ENCODE results near the gene NONO. TPM values are rescaled to one million over a fixed set of nuclear protein-coding genes. Genes with fewer than 3 reads are reported as not detected.
"Not testable (repeated sequence)": the region's sequence is repeated elsewhere in the genome, so short reads cannot be mapped to it uniquely, and the experiment has no call there.

The NONO gene
- total and polyA plus RNA-seq, 4 donors = 66.1 to 140 (median 107) TPM

DNA sequence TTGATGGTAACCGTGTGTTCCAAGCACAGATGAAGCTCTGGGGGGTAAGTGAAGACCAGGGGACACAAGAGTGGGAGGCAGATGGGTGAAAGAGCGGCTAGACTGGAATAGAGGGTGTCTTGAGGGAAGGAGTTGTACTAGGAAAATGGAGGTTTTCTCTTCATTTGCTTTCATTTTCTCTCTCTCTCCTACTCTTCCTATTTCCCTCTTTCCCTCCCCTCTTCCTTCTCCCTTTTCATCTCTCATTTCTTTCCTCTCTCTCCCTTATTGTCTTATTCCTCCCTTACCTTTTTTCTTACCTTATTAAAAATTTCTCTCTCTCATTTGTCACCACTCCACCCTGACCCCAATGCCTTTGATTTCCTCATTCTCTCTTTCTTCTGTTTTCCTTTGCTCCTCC is 21.1 kb downstream of the NONO start:
- 93% methylated on average over 2 of the region's 2 CpGs for WGBS
- no peak overlapping the region for H3K4me3 ChIP-seq (ENCODE audit: low read depth in 1 of 3, low read length in 3 of 3)
- DNase-seq (ENCODE audit: low spot score) = no peak
- no peaks in the 10 kb centered on the region for H3K27me3 ChIP-seq (ENCODE audit: control insufficient read depth in 4 of 4, insufficient read depth in 4 of 4, low read length in 3 of 4)
- peaks cover 0 to 5% (median 2%) of the 10 kb centered on the region in 4 donors for H3K36me3 ChIP-seq (ENCODE audit: control insufficient read depth in 4 of 4, insufficient read depth in 3 of 4, low read depth in 1 of 4, low read length in 3 of 4)
- peaks cover 8 to 20% (median 12%) of the 10 kb centered on the region in 4 donors for H3K4me1 ChIP-seq (ENCODE audit: control insufficient read depth in 4 of 4, insufficient read depth in 4 of 4, low read length in 3 of 4)
- no peak for TF ChIP-seq GABPA (IDR thresholded peaks at IDR 0.05 in 1 of 2, conservative IDR thresholded peaks at IDR 0.05 in 1 of 2)
- no peak for TF ChIP-seq NR2F2 (IDR thresholded peaks at IDR 0.05)
- TF ChIP-seq RXRA (IDR thresholded peaks at IDR 0.05) = no peak
- TF ChIP-seq HNF4G (IDR thresholded peaks at IDR 0.05) = no peak
- no peak for TF ChIP-seq HNF4A (conservative IDR thresholded peaks at IDR 0.05)
- no peak for TF ChIP-seq YY1 (IDR thresholded peaks at IDR 0.05)
- no peak for TF ChIP-seq TAF1 (conservative IDR thresholded peaks at IDR 0.05)
- H3K9me3 ChIP-seq (ENCODE audit: control insufficient read depth in 4 of 4, low read length in 3 of 4) = no peaks in the 10 kb centered on the region
- no peak overlapping the region for H3K9ac ChIP-seq (ENCODE audit: low read depth in 1 of 2, low read length in 2 of 2)
- H3K27ac ChIP-seq (ENCODE audit: low read depth in 1 of 2, low read length in 2 of 2) = no peak overlapping the region

DNA sequence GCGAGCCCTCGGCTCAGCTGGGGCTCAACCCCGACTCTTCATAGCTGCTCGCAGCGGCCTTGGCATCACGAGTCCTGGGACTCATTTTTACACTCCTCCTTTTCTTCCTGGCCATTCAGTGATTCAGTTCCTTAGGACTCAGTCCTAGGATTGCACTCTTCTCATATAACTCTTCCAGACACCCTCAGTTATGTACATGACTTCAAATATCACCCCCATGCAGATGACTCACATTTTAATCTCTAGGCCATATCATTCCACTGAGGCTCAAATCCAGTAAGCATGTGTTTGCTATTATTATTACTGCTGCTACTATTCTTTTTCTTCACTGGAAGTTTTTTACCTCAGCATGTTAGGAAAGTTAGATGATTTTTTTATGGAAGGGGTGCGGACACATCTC is 32.5 kb downstream of the NONO start:
- TF ChIP-seq RAD21 (IDR thresholded peaks at IDR 0.05) = no peak
- TF ChIP-seq FOXA2 (IDR thresholded peaks at IDR 0.05) = no peak
- TF ChIP-seq FOXA1 (IDR thresholded peaks at IDR 0.05) = no peak
- TF ChIP-seq, protein P1, sequence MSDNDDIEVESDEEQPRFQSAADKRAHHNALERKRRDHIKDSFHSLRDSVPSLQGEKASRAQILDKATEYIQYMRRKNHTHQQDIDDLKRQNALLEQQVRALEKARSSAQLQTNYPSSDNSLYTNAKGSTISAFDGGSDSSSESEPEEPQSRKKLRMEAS (IDR thresholded peaks at IDR 0.05) = no peak
- TF ChIP-seq, protein P2, sequence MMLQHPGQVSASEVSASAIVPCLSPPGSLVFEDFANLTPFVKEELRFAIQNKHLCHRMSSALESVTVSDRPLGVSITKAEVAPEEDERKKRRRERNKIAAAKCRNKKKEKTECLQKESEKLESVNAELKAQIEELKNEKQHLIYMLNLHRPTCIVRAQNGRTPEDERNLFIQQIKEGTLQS (IDR thresholded peaks at IDR 0.05) = no peak
- no peak for TF ChIP-seq TAF1 (conservative IDR thresholded peaks at IDR 0.05)
- no peak for TF ChIP-seq YY1 (IDR thresholded peaks at IDR 0.05)
- TF ChIP-seq NR2F2 (IDR thresholded peaks at IDR 0.05) = no peak
- no peak for TF ChIP-seq JUND (IDR thresholded peaks at IDR 0.05)
- TF ChIP-seq HNF4G (IDR thresholded peaks at IDR 0.05) = no peak
- no peak for TF ChIP-seq HNF4A (conservative IDR thresholded peaks at IDR 0.05)
- no peak for TF ChIP-seq SP1 (IDR thresholded peaks at IDR 0.05)
- TF ChIP-seq, protein P3, sequence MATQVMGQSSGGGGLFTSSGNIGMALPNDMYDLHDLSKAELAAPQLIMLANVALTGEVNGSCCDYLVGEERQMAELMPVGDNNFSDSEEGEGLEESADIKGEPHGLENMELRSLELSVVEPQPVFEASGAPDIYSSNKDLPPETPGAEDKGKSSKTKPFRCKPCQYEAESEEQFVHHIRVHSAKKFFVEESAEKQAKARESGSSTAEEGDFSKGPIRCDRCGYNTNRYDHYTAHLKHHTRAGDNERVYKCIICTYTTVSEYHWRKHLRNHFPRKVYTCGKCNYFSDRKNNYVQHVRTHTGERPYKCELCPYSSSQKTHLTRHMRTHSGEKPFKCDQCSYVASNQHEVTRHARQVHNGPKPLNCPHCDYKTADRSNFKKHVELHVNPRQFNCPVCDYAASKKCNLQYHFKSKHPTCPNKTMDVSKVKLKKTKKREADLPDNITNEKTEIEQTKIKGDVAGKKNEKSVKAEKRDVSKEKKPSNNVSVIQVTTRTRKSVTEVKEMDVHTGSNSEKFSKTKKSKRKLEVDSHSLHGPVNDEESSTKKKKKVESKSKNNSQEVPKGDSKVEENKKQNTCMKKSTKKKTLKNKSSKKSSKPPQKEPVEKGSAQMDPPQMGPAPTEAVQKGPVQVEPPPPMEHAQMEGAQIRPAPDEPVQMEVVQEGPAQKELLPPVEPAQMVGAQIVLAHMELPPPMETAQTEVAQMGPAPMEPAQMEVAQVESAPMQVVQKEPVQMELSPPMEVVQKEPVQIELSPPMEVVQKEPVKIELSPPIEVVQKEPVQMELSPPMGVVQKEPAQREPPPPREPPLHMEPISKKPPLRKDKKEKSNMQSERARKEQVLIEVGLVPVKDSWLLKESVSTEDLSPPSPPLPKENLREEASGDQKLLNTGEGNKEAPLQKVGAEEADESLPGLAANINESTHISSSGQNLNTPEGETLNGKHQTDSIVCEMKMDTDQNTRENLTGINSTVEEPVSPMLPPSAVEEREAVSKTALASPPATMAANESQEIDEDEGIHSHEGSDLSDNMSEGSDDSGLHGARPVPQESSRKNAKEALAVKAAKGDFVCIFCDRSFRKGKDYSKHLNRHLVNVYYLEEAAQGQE (IDR thresholded peaks at IDR 0.05) = no peak
- WGBS = 98% methylated on average over 7 of the region's 7 CpGs
- H3K9me3 ChIP-seq (ENCODE audit: control insufficient read depth in 4 of 4, low read length in 3 of 4) = no peaks in the 10 kb centered on the region

DNA sequence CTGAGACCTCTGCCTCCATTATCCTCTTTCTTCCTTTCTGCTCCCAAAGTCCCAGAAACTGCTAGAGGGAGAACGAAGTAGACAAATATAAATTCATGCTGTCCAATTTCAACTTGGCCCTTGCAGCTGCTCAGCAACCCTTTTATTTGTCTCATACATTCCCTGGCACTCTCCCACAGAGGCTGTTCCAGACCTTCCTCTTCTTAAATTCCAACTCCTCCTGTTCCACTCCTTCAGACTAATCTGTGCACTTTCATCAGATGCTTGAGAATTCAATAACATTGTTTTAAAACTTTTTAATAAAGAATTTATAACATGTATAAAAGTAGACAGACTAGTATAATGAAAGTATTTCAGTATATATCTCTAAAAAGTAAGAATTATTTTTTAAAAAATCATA is 33.5 kb downstream of the NONO start:
- DNase-seq (ENCODE audit: low spot score) = not testable (repeated sequence)
- no CpG with 5 or more reads among the region's 1 CpG for WGBS

More for the DNA sequence above, 32.5 kb downstream of the NONO start:
- Histone ChIP-seq H3K36me3 (ENCODE audit: control insufficient read depth in 4 of 4, insufficient read depth in 3 of 4, low read depth in 1 of 4, low read length in 3 of 4) (peaks cover 0 to 2% (median 0%) of the 10 kb centered on the region in 4 donors), H3K4me1 (ENCODE audit: control insufficient read depth in 4 of 4, insufficient read depth in 4 of 4, low read length in 3 of 4) (no peaks in the 10 kb centered on the region), H3K27ac (ENCODE audit: low read depth in 1 of 2, low read length in 2 of 2) (no peak overlapping the region), H3K9ac (ENCODE audit: low read depth in 1 of 2, low read length in 2 of 2) (no peak overlapping the region), H3K4me3 (ENCODE audit: low read depth in 1 of 3, low read length in 3 of 3) (no peak overlapping the region), H3K27me3 (ENCODE audit: control insufficient read depth in 4 of 4, insufficient read depth in 4 of 4, low read length in 3 of 4) (no peaks in the 10 kb centered on the region)
- DNase-seq (ENCODE audit: low spot score) = no peak

More for the DNA sequence above, 33.5 kb downstream of the NONO start:
- not testable (repeated sequence) for H3K9me3 ChIP-seq (ENCODE audit: control insufficient read depth in 4 of 4, low read length in 3 of 4); H3K4me3 ChIP-seq (ENCODE audit: low read depth in 1 of 3, low read length in 3 of 3); H3K27ac ChIP-seq (ENCODE audit: low read depth in 1 of 2, low read length in 2 of 2); H3K9ac ChIP-seq (ENCODE audit: low read depth in 1 of 2, low read length in 2 of 2); H3K36me3 ChIP-seq (ENCODE audit: control insufficient read depth in 4 of 4, insufficient read depth in 3 of 4, low read depth in 1 of 4, low read length in 3 of 4); H3K27me3 ChIP-seq (ENCODE audit: control insufficient read depth in 4 of 4, insufficient read depth in 4 of 4, low read length in 3 of 4); H3K4me1 ChIP-seq (ENCODE audit: control insufficient read depth in 4 of 4, insufficient read depth in 4 of 4, low read length in 3 of 4)
